ENCODE results near the gene RBM43.
"Not testable (repeated sequence)": the region's sequence is repeated elsewhere in the genome, so short reads cannot be mapped to it uniquely, and the experiment has no call there.

Gene RBM43

GRCh38 chr2:151241224-151241623, 20.4 kb downstream of the RBM43 start:
- H3K27ac Mint-ChIP-seq: no peak overlapping the region
- no peak for TF ChIP-seq CTCF (IDR thresholded peaks at IDR 0.05; ENCODE audit: unreplicated experiment in 3 of 3)
- peaks cover 10% of the 10 kb centered on the region for H3K4me1 Mint-ChIP-seq
- peaks cover 8% of the 10 kb centered on the region for H3K9me3 Mint-ChIP-seq
- H3K36me3 Mint-ChIP-seq (ENCODE audit: low read depth): peaks cover 11% of the 10 kb centered on the region
- no peak overlapping the region for H3K4me3 Mint-ChIP-seq
- no peaks in the 10 kb centered on the region for H3K27me3 Mint-ChIP-seq (ENCODE audit: low read depth)

- H3K4me3 Mint-ChIP-seq: no peak overlapping the region
- peaks cover 10% of the 10 kb centered on the region for H3K4me1 Mint-ChIP-seq
- peaks cover 5% of the 10 kb centered on the region for H3K9me3 Mint-ChIP-seq
- H3K27me3 Mint-ChIP-seq (ENCODE audit: low read depth): no peaks in the 10 kb centered on the region
- peaks cover 5% of the 10 kb centered on the region for H3K36me3 Mint-ChIP-seq (ENCODE audit: low read depth)
- no peak for TF ChIP-seq CTCF (IDR thresholded peaks at IDR 0.05; ENCODE audit: unreplicated experiment in 3 of 3)
- H3K27ac Mint-ChIP-seq: no peak overlapping the region
Measured at GRCh38 chr2:151240433-151240832, 21.2 kb downstream of the RBM43 start.

- no peaks in the 10 kb centered on the region for H3K27me3 Mint-ChIP-seq (ENCODE audit: low read depth)
Measured at GRCh38 chr2:151239624-151240023, 22.0 kb downstream of the RBM43 start.

GRCh38 chr2:151238527-151239487, 22.9 kb downstream of the RBM43 start:
- no peaks in the 10 kb centered on the region for H3K27me3 Mint-ChIP-seq (ENCODE audit: low read depth)
- peaks cover 10% of the 10 kb centered on the region for H3K4me1 Mint-ChIP-seq
- H3K36me3 Mint-ChIP-seq (ENCODE audit: low read depth): no peaks in the 10 kb centered on the region
- no peak overlapping the region for H3K4me3 Mint-ChIP-seq
- peak; percentile 91 to 95 (median 93) for TF ChIP-seq CTCF (IDR thresholded peaks at IDR 0.05; ENCODE audit: unreplicated experiment in 3 of 3)
- peak overlapping the region in 1 of 3 experiments; percentile 87 for H3K27ac Mint-ChIP-seq
- no peaks in the 10 kb centered on the region for H3K9me3 Mint-ChIP-seq

More at GRCh38 chr2:151239624-151240023, 22.0 kb downstream of the RBM43 start:
- H3K36me3 Mint-ChIP-seq (ENCODE audit: low read depth): no peaks in the 10 kb centered on the region
- no peak overlapping the region for H3K4me3 Mint-ChIP-seq
- H3K9me3 Mint-ChIP-seq: no peaks in the 10 kb centered on the region
- no peak overlapping the region for H3K27ac Mint-ChIP-seq
- TF ChIP-seq CTCF (IDR thresholded peaks at IDR 0.05; ENCODE audit: unreplicated experiment in 3 of 3): no peak
- peaks cover 10% of the 10 kb centered on the region for H3K4me1 Mint-ChIP-seq

- TF ChIP-seq CTCF (IDR thresholded peaks at IDR 0.05; ENCODE audit: unreplicated experiment in 3 of 3): no peak
- Mint-ChIP-seq H3K4me3 (no peak overlapping the region), H3K4me1 (peaks cover 10% of the 10 kb centered on the region), H3K27me3 (ENCODE audit: low read depth) (no peaks in the 10 kb centered on the region), H3K36me3 (ENCODE audit: low read depth) (no peaks in the 10 kb centered on the region), H3K27ac (no peak overlapping the region), H3K9me3 (peaks cover 3% of the 10 kb centered on the region)
Measured at GRCh38 chr2:151237422-151238025, 24.1 kb downstream of the RBM43 start.

GRCh38 chr2:151233760-151234159, 27.9 kb downstream of the RBM43 start:
- not testable (repeated sequence) for H3K27me3 Mint-ChIP-seq (ENCODE audit: low read depth); H3K27ac Mint-ChIP-seq; H3K4me3 Mint-ChIP-seq; H3K4me1 Mint-ChIP-seq; H3K9me3 Mint-ChIP-seq; H3K36me3 Mint-ChIP-seq (ENCODE audit: low read depth)

GRCh38 chr2:151233288-151233687, 28.4 kb downstream of the RBM43 start:
- H3K4me3 Mint-ChIP-seq; H3K27ac Mint-ChIP-seq; H3K27me3 Mint-ChIP-seq (ENCODE audit: low read depth); H3K4me1 Mint-ChIP-seq; H3K36me3 Mint-ChIP-seq (ENCODE audit: low read depth); H3K9me3 Mint-ChIP-seq: not testable (repeated sequence)

Data from nephron (organoid).